Pancreas (tissue), 10 donors: ENCODE data around the gene CTPS2. TPM values are rescaled to one million over a fixed set of nuclear protein-coding genes. Genes with fewer than 3 reads are reported as not detected.

Experiments used
- ATAC-seq, 4 donors: fragments of 200-7000 bp; cut with Tn5 transposase; one replicate each; pipeline versions ENCODE4 v1.8.0 to v1.9.1; 2020; ENCODE audit warnings: mild to moderate bottlenecking in 4 of 4, moderate library complexity in 4 of 4
- DNase-seq, 6 donors: peaks; one replicate each; pipeline ENCODE4 v3.0.0-alpha.2; 2020
- FAIRE-seq: peaks from 2 replicates; lab custom pipeline; 2012; peaks lifted over from hg19 to GRCh38; lab: Jason Lieb, UNC
- H3K27ac ChIP-seq, 4 donors: fragments of 200-600 bp; sonication (generic); 1 replicate in 3 of 4; 2 replicates in 1 of 4; pipeline versions ENCODE4 v1.5.0 to v1.8.0; 2020
- H3K27me3 ChIP-seq, 4 donors: fragments of 200-600 bp; one replicate each; pipeline ENCODE4 v1.8.0; 2021
- H3K36me3 ChIP-seq, 3 donors: fragments of 200-600 bp; sonication (generic) in 1 of 3; one replicate each; pipeline versions ENCODE4 v1.5.0 to v1.8.0; 2020 to 2021
- H3K4me1 ChIP-seq, 3 donors: fragments of 200-600 bp; one replicate each; pipeline ENCODE4 v1.8.0; 2021
- H3K4me3 ChIP-seq, 4 donors: fragments of 200-600 bp; sonication (generic) in 2 of 4; one replicate each; pipeline versions ENCODE4 v1.5.0 to v1.8.0; 2020 to 2021
- H3K9me3 ChIP-seq, 4 donors: fragments of 200-600 bp; one replicate each; pipeline ENCODE4 v1.8.0; 2021
- CTCF ChIP-seq, 4 donors: fragments of 200-600 bp; sonication (generic) in 3 of 4; IDR thresholded peaks; one replicate each; pipeline versions ENCODE4 v1.5.0 to v1.8.0; 2021; ENCODE audit warnings: antibody characterized with exemption in 4 of 4
- WGBS, 2 donors: extraction: QIAGEN DNeasy Blood & Tissue Kit; methylation state at CpG; one replicate each; pipeline ENCODE4 v1.1.7; 2013; 5-methylcytosine and 5-hydroxymethylcytosine counted together
- intact Hi-C, 3 donors: fragments of 100-400 bp; cut with DNase I; formaldehyde crosslinking; loops; one replicate each; pipeline versions ENCODE4 v1.11.1 to v1.14.2; 2022
- microRNA-seq, 2 donors: library from miRNA; unstranded; fragments of <30 nt; microRNA quantifications; one replicate each; pipeline versions ENCODE4 to v1.1.0, GENCODE V29; 2019 to 2020
- polyA plus RNA-seq, 2 donors: library from polyadenylated mRNA; stranded (reverse); fragments of 200-250 nt; gene quantifications; one replicate each; pipeline ENCODE4 v1.2.3, GENCODE V29; 2013
- total RNA-seq, 6 donors: library from RNA; stranded (reverse); fragmentation: NEBNext Ultra II Directional in 4 of 6; extraction: Animal tissue kit (Norgen Biotek cat#: 25700) in 4 of 6; gene quantifications; one replicate each; pipeline versions ENCODE4 v1.2.1 to v1.2.4, GENCODE V29; 2021 to 2023
- donor health status: healthy with polysubstance abuse.
- donor health status: DM: no; HTN: no; CAD: no; lungs with moderate emphysema.
- donor health status: DM: no; HTN: no; CAD: no.
- donor health status: control.
- donor health status: control.
- donor health status: Bipolar disorder and iron deficiency.
- donor health status: DM: yes; HTN: yes; CAD: no.
- donor health status: DM: no; HTN: no; CAD: no.
- donor health status: DM: no; HTN: no; CAD: no.
- donor health status: DM: yes; HTN: yes; CAD: no.

Gene CTPS2
- total and polyA plus RNA-seq, 8 donors, result 5.7 to 13.3 (median 8.8) TPM

- FAIRE-seq (no peak), ATAC-seq (no peak)
- WGBS, 2 donors, result 66 to 72% methylated on average over 1 of the region's 1 CpG
These were observed 164.8 kb downstream of the CTPS2 start for GRCh38 chrX:16547644-16548043.

GRCh38 chrX:16544969-16545368, 167.5 kb downstream of the CTPS2 start:
- intact Hi-C loops, result no loop called here
- no peak for TF ChIP-seq CTCF (IDR thresholded peaks at IDR 0.05)

More at GRCh38 chrX:16547644-16548043, 164.8 kb downstream of the CTPS2 start:
- DNase-seq, result no peak
- no peaks in the 10 kb centered on the region for H3K4me1 ChIP-seq
- H3K4me3 ChIP-seq, result no peak overlapping the region
- no peak for TF ChIP-seq CTCF (IDR thresholded peaks at IDR 0.05)
- H3K36me3 ChIP-seq, result no peaks in the 10 kb centered on the region
- intact Hi-C loops, result no loop called here
- H3K27me3 ChIP-seq, result peaks cover 0 to 12% (median 2%) of the 10 kb centered on the region in 4 donors
- no peaks in the 10 kb centered on the region for H3K9me3 ChIP-seq
- H3K27ac ChIP-seq, result no peak overlapping the region

More at GRCh38 chrX:16544969-16545368, 167.5 kb downstream of the CTPS2 start:
- Histone ChIP-seq H3K4me1 (no peaks in the 10 kb centered on the region), H3K9me3 (no peaks in the 10 kb centered on the region), H3K27ac (no peak overlapping the region), H3K4me3 (no peak overlapping the region), H3K36me3 (no peaks in the 10 kb centered on the region), H3K27me3 (peaks cover 0 to 3% (median 0%) of the 10 kb centered on the region in 4 donors)
- DNase-seq (no peak), ATAC-seq (no peak), FAIRE-seq (no peak)
- WGBS, 2 donors, result 64 to 71% methylated on average over 3 of the region's 3 CpGs

Small RNA genes within 50 kb of the gene (microRNA-seq; reads per million reads assigned to microRNA genes)
- gene MIR548AM, result 0 reads per million in 2 donors

Other genes with a start within 250 kb of the CTPS2 start
- not detected for gene S100G, start 62.5 kb downstream of the CTPS2 start, total RNA-seq
- not detected for gene S100G, start 62.5 kb downstream of the CTPS2 start, polyA plus RNA-seq
- 10 to 100 TPM in 5 of 6 donors, 1 to 10 TPM in 1; 9.1 to 21.5 (median 14.0) TPM for gene SYAP1, start 6.9 kb upstream of the CTPS2 start, total RNA-seq
- gene SYAP1, start 6.9 kb upstream of the CTPS2 start, polyA plus RNA-seq, result 1 to 10 TPM; 6.4 to 9.3 TPM
- 1 to 10 TPM; 4.7 to 8.6 (median 5.8) TPM for gene TXLNG, start 73.8 kb upstream of the CTPS2 start, total RNA-seq
- 10 to 100 TPM in 1 of 2 donors, 1 to 10 TPM in 1; 5.2 to 11.3 TPM for gene TXLNG, start 73.8 kb upstream of the CTPS2 start, polyA plus RNA-seq
- 10 to 100 TPM; 29.1 to 46.2 (median 40.9) TPM for gene RBBP7, start 157.7 kb upstream of the CTPS2 start, total RNA-seq
- 10 to 100 TPM; 52.3 to 90.0 TPM for gene RBBP7, start 157.7 kb upstream of the CTPS2 start, polyA plus RNA-seq
- 10 to 100 TPM; 14.2 to 29.3 (median 18.7) TPM for gene REPS2, start 234.0 kb upstream of the CTPS2 start, total RNA-seq
- 1 to 10 TPM; 5.2 to 7.1 TPM for gene REPS2, start 234.0 kb upstream of the CTPS2 start, polyA plus RNA-seq